Breast epithelium (tissue), 3 donors: Measurements from ENCODE around the gene USP14.

Source experiments
- CTCF ChIP-seq, 3 donors: fragments of 450-650 bp; IDR thresholded peaks; one replicate each; pipeline ENCODE4 v1.5.1; 2016 to 2017; ENCODE audit warnings: antibody characterized with exemption in 3 of 3, mild to moderate bottlenecking in 3 of 3, moderate library complexity in 3 of 3
- POLR2A ChIP-seq: fragments of 450-650 bp; IDR thresholded peaks from one replicate; pipeline ENCODE4 v1.6.1; 2016; ENCODE audit warnings: antibody characterized with exemption, mild to moderate bottlenecking, moderate library complexity

GRCh38 chr18:156514-157230 lies 1.7 kb upstream of the USP14 start:
- TF ChIP-seq CTCF (IDR thresholded peaks at IDR 0.05) (no peak), POLR2A (no peak)
